ENCODE measurements around the gene CNTN4.

DNA sequence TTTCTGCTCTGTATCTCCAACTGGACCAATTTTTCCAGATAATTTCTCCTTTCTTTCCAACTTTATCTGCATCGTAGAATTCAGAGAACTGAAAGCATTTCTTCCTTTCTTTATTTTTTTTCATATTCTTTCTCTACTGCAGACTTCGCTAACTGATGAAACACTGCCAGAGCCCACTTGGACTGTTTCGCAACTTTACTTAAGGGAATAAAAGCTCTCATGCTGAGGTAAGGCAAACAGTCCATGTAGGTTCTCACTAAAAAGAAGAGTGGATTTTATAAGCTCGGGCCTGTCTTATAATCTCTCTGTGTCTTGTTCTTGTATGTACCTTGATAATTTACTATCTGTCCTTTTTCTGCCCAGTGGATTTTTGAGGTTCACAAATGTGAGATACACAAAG is 163.5 kb downstream of the CNTN4 start:
- TF ChIP-seq, protein P1, sequence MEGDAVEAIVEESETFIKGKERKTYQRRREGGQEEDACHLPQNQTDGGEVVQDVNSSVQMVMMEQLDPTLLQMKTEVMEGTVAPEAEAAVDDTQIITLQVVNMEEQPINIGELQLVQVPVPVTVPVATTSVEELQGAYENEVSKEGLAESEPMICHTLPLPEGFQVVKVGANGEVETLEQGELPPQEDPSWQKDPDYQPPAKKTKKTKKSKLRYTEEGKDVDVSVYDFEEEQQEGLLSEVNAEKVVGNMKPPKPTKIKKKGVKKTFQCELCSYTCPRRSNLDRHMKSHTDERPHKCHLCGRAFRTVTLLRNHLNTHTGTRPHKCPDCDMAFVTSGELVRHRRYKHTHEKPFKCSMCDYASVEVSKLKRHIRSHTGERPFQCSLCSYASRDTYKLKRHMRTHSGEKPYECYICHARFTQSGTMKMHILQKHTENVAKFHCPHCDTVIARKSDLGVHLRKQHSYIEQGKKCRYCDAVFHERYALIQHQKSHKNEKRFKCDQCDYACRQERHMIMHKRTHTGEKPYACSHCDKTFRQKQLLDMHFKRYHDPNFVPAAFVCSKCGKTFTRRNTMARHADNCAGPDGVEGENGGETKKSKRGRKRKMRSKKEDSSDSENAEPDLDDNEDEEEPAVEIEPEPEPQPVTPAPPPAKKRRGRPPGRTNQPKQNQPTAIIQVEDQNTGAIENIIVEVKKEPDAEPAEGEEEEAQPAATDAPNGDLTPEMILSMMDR (IDR thresholded peaks at IDR 0.05): no peak
- no peak for TF ChIP-seq POLR2A (IDR thresholded peaks at IDR 0.05)

Data from right lobe of liver (tissue), 4 donors.